Measurements from ENCODE around the gene SNW1.

DNA sequence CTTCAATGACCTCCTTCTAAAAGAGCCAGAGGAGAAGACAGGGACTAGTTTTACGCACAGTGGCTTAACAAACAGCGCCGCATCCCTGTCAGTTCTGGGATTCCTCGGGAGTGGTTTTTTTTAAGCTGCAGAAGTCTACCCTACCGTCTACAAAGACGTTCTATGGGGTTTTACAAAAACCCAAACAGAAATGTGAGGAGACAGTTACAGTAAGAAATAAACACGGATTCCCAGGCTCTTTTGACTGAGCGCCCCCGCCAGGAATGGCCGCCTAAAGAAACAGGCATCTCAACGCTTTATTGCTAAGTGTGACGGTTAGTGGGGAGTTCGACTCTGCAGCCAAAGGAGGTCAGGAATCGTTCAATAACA is 53.6 kb downstream of the SNW1 start:
- TF ChIP-seq, protein P1, sequence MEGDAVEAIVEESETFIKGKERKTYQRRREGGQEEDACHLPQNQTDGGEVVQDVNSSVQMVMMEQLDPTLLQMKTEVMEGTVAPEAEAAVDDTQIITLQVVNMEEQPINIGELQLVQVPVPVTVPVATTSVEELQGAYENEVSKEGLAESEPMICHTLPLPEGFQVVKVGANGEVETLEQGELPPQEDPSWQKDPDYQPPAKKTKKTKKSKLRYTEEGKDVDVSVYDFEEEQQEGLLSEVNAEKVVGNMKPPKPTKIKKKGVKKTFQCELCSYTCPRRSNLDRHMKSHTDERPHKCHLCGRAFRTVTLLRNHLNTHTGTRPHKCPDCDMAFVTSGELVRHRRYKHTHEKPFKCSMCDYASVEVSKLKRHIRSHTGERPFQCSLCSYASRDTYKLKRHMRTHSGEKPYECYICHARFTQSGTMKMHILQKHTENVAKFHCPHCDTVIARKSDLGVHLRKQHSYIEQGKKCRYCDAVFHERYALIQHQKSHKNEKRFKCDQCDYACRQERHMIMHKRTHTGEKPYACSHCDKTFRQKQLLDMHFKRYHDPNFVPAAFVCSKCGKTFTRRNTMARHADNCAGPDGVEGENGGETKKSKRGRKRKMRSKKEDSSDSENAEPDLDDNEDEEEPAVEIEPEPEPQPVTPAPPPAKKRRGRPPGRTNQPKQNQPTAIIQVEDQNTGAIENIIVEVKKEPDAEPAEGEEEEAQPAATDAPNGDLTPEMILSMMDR (IDR thresholded peaks at IDR 0.05), result peak in 1 of 7 experiments; percentile 13
- TF ChIP-seq POLR2A (IDR thresholded peaks at IDR 0.05), result no peak
